HG03521 (cell line): ENCODE measurements around the gene FCGR2B.
"Not testable (repeated sequence)": the region's sequence is repeated elsewhere in the genome, so short reads cannot be mapped to it uniquely, and the experiment has no call there.

ENCODE experiments used
- ATAC-seq: cut with Tn5 transposase; IDR thresholded peaks from one replicate; pipeline ENCODE4 v1.9.1; 2021; ENCODE audit warnings: mild to moderate bottlenecking, moderate library complexity; ENCODE audit not compliant: unreplicated experiment

Gene FCGR2B

DNA sequence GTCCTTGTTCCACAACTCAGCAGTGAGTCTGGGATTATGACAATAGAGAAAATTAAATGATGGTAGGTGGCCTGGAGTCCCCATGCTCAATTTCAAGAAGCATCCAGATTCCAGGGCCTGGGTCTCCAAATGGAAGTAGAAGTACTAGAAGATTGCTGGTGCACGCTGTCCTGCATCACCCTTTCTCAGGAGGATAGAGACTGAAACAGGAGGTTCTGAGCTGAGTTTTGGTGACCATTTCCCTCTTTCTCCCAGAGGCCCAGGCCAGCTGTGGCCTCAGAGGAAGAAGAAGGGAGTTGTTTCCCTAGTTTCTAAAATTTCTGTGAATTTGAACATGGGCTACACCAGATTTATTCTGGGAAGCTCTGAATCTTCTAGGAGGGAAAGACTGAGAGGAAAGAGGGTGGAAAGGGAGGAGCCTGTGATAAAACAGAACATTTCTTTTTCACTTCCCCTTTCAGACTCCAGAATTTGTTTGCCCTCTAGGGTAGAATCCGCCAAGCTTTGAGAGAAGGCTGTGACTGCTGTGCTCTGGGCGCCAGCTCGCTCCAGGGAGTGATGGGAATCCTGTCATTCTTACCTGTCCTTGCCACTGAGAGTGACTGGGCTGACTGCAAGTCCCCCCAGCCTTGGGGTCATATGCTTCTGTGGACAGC is at the start of gene FCGR2B:
Gene FCGR2B, plus strand, starts transcription at position 460 of the 656 bp plus-strand sequence. Its CDS starts 99 bp downstream, at position 559.
- ATAC-seq = peak; percentile 62

DNA sequence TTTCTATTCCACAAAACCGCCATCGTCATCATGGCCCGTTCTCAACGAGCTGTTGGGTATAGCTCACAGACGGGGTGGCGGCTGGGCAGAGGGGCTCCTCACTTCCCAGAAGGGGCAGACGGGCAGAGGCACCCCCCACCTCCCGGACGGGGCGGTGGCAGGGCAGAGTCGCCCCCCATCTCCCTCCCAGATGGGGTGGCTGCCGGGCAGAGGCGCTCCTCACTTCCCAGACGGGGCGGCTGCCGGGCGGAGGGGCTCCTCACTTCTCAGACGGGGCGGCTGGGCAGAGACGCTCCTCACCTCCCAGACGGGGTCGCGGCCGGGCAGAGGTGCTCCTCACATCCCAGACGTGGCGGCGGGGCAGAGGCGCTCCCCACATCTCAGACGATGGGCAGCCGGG is 46.5 kb upstream of the FCGR2B start:
- ATAC-seq = not testable (repeated sequence)

DNA sequence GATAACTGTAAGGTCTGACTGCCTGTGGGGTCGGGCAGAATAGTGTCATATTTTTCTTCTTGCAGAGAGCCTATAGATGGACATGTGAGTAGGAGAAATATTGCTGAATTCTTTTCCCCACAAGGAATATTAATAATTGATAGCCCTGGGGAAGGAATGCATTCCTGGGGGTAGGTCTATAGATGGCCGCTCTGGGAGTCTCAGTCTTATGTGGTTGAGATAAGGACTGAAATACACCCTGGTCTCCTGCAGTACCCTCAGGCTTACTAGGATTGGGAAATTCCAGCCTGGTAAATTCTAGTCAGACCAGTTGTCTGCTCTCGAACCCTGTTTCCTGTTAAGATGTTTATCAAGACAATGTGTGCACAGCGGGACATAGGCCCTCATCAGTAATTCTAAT is 44.4 kb upstream of the FCGR2B start:
- ATAC-seq = not testable (repeated sequence)

DNA sequence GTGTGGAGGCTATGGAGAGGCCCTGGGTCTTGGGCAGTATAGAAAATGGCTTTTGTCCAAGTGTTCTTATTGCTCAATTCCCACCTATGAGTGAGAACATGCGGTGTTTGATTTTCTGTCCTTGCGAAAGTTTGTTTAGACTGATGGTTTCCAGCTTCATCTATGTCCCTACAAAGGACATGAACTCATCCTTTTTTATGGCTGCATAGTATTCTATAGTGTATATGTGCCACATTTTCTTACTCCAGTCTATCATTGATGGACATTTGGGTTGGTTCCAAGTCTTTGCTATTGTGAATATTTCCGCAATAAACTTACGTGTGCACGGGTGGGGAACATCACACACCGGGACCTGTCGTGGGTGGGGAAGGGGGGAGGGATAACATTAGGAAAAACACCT is 42.5 kb upstream of the FCGR2B start:
- not testable (repeated sequence) for ATAC-seq

DNA sequence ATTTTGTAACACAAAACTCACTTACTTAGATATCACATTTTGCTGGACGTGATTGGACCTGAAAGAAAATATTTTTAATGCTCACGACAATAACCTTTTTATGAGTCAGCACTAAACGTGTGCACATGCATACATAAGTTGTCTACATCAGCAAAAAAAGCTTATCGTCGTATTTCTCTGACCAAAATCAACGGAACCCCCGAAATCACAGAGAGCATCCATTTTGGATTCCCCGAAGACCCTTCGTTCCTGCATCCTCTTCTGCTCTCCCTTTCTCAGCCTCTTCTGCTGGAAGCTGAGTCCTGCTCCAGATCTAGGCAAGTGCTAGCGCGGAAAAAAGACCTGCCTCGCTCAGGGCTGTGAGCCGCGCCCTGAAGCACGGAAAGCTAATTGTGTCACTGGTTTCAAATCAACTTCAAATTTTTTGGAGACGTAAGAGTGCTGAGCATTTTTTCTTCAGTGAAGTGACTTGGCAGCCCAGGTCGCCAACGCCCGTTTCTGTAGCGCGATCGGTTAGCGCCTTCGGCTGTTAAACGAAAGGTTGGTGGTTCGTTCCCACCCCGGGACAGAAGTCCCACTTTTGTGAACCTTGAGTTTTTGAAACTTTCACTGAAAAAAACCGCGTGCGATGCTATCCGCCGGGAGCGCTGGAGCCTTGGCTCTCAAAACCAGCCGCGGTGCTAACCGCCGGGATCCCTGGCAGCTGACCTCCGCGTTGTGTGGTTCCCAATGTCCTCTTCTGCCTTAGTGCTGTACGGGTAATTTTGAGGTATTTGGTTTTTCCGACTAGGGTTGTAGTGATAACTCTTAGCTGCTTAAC is 41.6 kb upstream of the FCGR2B start:
- peak; percentile 43 for ATAC-seq

DNA sequence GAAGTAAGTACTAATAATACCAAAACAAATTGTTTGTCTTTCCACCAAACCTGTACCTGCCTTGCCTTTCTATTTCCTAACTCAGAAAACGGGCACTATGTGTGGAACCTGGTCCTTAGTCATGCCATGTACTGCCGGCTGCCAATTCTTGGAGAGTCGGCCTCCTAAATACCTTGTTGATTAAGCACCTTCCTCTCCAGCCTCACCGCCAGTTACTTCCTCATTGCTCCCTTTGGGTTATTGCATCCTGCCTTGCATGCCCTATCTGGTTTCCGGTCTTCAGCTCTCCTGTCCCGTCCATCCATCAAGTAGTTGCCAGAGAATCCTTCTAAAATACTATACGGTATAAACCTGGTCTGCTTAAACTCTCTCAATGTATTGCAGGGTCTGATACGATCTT is 40.9 kb upstream of the FCGR2B start:
- ATAC-seq = peak; percentile 38

DNA sequence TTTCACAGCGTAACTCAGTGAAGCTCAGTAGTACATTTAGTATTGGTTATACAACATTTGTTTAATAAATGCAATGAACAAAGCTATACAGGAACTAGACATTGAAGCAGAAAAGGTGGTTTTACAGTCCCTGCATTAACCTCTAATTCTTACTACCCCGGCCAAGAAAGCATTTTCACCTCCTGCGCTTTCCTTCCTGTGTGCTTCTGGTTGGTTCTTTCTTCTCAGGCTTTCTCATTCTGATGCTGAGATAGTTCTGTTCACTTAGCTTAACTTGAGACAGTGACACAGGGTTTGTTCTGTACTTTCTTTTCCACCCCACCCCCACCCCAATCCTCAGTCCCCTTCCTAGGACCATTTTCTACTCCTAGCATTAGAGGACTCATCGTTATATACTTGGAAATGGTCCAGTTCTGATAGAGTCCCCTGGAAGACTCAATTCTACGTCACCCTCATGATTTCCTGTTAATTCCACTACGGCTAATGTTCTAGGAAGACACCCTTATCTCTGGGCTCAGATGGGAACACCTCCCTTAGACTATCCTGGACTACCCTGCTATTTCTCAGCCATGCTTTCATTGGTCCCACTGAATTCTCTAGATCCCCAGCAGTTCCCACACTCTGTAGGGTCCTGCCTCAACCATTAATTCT is 39.4 kb upstream of the FCGR2B start:
- ATAC-seq = not testable (repeated sequence)

DNA sequence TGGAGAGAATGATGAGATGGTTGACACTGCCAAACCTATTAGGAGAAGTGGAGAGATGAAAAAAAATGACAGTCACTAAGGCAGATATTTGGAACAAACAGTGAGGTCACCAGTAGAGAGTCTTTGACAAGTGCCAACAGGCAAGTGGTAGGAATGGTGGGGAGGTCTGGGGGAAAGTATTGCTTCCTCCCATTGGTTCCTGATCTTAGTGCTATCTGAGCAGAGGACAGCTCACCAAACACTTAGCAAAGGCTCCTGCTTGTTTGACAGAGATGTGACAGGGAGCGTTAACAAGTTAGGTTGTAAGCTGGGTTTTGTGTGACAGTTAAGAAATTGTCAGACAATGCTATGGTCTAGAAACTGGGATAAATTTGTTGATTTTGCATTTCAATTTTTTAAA is 38.3 kb upstream of the FCGR2B start:
- ATAC-seq = not testable (repeated sequence)

DNA sequence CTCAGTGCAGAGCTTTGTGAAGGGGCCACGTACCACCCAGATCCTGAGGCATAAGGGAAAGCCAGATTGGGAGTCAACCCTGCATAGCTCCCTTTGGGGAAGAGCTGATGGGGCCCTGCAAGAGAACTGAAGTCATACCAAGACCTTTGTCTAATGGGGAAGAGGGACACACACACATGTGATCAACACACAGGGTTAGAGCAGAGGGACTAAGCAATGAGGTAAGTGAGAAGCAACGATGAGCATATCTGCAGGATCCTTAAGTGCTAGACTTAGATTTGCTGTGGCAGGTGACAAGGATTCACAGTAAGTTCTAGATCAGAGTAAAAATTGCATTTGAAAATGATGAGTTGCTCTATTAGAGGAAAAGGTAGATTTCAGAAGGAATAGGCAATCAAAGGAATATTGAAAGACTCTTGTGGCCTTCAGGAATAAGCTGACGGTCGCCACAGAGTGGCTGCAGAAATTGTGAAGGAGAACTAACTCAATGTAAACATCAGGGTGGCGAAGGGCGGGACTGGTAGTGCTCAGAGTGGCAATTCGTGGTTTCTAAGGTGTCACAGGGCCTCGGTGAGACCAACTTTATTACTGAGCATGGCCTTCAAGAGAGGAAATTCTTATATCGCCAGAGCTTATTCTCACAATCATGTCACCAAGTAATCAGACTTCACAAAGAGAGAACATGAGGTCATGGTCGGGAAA is 36.3 kb upstream of the FCGR2B start:
- not testable (repeated sequence) for ATAC-seq

DNA sequence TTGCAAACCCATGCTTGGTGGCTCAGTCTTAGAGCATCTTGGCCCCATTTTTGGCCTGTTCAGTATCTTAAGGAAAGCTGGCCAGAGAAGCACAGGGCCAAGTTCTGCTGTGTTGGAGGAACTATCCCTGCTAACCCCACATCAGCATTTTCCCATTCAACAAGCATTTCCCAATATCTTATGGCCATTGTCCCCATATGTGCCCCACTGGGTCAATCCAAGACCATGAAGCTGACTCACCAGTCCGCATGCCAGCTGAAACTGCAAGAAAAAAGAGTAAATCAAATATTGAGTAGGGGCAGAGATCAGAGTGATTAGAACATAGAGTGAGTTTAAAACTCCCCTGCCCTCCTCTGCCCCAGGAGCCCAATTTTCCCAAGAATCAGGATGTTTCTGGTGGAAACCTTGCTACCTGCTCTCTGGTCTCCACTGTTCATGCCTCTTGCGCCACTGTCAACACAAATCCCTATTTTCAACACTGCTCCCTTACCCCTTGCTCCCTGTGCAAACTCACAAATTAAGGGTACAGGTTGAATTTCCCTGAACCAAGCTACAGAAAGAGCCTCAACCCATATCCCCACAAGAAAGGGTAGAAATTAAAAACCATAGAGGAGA is 32.7 kb upstream of the FCGR2B start:
- not testable (repeated sequence) for ATAC-seq

DNA sequence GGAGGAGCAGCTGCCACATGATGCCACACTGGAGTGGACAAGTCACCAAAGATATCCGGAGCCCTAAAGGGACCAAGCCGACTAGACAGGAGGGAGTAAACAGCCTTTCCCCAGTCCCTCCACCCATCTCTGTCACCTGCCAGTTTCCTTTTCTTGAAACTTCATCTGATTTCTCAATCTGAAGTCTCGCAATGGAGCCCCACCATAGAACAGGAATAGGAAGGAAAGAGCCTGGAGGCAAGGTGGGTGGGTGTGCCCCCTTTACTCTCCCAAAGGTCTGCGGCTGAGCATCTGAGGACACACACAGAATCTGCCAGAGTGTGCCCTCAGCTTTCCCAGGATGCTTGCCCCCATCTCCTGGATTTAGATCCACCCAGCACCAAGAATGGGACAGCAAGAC is 31.9 kb upstream of the FCGR2B start, which contains the start of gene FCGR3B:
Gene FCGR3B, minus strand, starts transcription at position 101 of the 400 bp plus-strand sequence. Its CDS starts 82 bp downstream, at position 19.
- ATAC-seq = no peak

DNA sequence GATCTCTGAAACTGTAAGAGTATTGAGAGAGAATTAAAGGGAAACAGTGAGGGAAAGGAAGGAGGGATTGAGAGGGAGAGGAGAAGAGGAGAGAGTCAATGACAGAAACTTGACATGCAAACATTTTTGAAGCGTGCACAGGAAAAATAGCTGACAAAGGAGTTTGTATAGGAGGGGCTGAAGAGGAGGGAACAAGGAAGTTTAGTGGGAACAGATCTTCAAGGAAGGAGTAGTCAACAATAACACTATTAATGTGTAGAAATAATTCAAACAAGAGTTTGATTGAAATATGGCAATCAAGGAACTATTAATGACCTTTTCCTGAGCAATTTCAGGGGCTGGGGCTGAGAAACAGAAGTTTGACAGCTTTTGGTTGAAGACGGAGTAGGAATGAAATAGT is 27.9 kb upstream of the FCGR2B start:
- ATAC-seq = not testable (repeated sequence)

DNA sequence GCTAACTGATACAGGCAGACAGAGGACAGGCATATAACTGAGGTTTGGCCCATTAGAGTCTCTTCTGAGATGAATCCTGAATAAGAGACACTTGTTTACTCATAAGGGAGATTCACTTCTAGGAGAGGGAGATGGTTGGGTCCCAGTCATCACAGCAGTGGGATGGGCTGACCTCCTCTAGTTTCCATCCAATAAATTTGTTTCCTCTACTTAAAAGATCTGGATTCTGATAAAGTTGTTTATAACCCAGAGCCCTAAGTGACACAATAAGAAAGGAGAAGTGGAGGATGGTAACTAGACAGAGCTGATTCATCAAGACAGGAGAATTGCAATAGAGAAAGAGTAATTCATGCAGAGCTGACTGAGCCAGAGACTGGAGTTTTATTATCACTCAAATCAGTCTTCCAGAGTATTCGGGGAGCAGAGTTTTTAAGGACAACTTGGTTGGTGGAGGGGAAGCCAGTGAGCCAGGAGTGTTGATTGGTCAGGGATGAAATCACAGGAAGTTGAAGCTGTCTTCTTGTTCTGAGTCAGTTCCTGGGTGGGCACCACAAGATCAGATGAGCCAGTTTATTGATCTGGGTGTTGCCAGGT is 26.7 kb upstream of the FCGR2B start:
- not testable (repeated sequence) for ATAC-seq

DNA sequence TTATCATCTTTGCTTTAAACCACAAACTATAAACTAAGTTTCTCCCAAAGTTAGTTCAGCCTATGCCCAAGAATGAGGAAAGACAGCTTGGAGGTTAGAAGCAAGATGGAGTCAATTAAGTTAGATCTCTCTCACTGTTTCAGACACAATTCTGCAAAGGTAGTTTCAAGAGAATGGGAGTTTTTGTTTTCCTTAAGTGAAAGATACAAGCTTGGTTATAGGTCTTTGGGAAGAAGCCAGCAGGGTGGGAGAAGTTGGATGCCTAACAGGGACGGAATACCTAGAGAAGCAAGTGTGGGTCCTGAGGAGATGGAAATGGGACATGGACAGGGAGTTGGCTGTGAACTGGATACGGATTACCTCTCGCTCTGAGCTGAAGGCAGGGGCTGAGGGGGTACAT is 26.0 kb upstream of the FCGR2B start:
- ATAC-seq = not testable (repeated sequence)

DNA sequence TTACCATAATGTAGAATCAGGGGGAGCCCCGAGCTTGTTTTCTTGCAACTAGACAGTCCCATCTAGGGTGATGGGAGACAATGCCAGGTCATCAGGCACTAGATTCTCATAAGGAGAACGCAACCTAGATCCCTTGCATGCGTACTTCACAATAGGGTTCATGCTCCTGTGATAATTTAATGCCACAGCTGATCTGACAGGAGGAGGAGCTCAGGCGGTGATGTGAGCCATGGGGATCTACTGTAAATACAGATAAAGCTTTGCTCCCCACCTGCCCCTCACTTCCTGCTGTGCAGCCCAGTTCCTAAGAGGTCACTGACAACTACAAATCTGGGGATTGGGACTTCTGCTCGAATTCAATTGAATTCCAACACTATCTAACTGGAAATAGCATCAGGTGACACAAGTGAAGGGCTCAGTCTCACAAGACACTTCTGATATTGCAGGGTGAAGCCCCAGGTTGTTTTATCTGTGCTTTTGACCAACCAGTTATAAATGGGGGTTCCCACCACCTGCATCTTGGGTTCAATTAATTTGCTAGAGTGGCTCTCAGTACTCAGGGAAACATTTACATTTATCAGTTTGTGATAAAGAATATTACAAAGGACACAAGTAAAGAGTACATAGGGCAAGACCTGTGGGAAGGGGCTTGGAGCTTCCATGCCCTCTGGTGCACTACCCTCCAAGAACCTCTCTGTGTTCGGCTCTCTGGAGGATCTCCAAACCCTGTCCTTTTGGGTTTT is 24.5 kb upstream of the FCGR2B start:
- ATAC-seq = not testable (repeated sequence)

DNA sequence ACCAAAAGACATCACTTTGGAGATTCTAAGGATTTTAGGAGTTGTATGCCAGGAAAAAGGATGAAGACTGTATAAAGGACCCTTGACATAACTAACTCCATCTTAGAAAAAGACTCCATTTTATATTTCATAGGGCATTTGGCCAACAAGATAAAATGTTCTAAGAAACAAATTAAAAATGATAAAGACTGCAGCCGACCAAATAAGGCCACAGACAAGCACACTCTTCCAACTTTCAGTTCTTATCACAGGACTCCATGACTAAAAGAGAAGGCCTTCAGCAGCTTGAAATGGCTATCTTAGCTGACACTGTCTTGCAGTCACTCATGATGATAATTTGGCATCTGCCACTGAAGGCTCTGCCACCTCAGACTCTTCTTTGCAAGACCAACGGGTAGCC is 23.7 kb upstream of the FCGR2B start:
- not testable (repeated sequence) for ATAC-seq

DNA sequence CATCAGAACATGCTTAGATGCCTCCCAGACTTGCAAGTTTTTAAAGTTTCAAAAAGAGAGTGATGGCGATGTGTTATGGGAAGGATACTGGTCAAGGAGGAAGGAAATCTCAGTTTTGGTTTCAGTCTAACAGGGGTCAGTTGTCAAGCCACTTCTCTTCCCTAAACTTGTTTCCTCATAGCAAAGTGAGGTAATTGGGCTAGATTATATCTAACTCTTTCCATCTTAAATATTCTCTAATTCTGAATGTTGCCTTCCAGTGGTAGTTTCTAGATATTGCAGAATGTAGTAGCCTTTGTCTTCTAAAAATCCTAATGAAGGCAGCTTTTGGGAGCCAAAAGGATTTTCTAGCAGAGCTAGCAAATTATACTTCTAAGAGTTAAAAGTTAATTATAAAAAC is 20.2 kb upstream of the FCGR2B start:
- not testable (repeated sequence) for ATAC-seq

DNA sequence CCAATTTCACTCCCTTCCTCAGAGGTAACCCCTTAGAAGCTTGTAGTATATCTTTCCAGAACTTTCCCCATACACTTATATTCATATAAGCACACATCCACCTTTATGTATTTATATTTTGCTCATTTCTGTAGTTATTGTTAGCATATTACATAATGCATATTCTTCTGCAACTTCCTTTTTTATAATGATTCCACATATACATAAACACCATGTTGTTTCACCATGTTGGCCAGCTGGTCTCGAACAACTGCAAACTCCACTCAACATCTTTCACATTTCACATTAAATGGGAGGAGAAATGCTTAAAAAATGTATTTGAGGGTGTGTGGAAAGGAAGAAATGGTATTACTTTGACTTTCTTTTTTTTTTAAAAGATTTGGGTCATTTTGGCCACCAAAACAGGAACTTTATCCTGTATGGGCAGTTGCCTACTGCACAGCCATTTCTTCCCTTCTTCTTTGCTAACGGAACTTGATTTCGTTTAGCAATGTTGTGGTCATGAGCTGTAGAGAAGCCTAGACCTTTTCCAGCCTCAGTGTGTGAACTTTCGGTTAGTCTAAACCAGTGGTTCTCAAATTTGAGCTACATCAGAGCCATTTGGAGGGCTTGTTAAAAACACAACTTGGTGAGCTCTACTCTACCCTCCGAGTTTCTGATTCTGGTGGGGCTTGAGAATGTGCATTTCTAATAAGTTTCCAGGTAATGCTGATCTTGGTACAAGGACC is 19.3 kb upstream of the FCGR2B start:
- not testable (repeated sequence) for ATAC-seq

DNA sequence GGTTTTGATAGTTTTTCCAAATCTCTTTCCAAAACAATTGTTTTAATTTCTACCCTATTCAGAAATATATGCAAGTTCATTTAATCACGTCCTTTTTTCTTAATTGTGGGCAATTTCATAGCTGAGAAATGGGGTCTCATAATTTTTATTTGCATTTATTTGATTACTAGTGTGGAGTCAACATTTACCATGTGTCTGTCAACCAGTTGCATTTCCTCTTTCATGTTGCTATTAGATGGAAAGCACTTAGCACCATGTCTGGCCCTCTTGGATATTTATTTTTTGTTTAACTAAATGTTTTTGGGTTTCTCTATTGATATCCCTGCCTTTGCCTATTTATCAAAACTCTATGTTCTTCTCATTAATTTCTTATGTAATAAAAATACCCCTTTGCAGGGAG is 18.1 kb upstream of the FCGR2B start:
- ATAC-seq = not testable (repeated sequence)
